ENCODE measurements around the gene ACSS3.

Gene ACSS3

GRCh38 chr12:81296556-81297305 lies 218.9 kb downstream of the ACSS3 start:
- DNase-seq (ENCODE audit: low spot score), result no peak

GRCh38 chr12:81297601-81298000 lies 219.7 kb downstream of the ACSS3 start:
- DNase-seq (ENCODE audit: low spot score), result no peak

- no peak for DNase-seq (ENCODE audit: low spot score)
Measured at GRCh38 chr12:81300454-81300853, 222.6 kb downstream of the ACSS3 start.

DNA sequence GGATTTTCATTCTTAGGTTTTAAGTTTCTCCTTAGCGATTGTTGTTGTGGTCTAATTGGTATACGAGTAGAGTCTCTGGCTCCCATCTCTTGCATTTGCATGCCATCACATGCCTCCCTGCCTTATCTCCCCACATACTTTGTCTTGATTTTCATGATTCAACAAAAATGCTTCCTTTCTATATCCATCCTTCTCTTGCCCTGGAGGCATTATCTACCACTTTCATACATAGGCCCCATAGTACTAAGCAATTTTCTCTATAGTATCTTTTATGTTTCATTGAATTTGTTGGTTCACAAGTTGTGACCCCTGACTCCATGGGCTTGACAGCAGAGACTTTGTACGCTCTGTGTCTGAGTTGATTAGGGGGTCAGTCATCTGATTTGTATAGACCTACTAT lies 226.1 kb downstream of the ACSS3 start:
- DNase-seq (ENCODE audit: low spot score), result no peak

Data from hepatic stellate cell (primary cell).